GM12872 (cell line): ENCODE results near the gene FBLN2.

Experiments
- CTCF ChIP-seq: IDR thresholded peaks from 3 replicates; pipeline ENCODE4 v1.5.1; 2011; ENCODE audit warnings: low read depth, mild to moderate bottlenecking, low read length, moderate library complexity; ENCODE audit not compliant: insufficient read depth

The FBLN2 gene

GRCh38 chr3:13636186-13636585 is 87.3 kb downstream of the FBLN2 start:
- TF ChIP-seq CTCF = no peak

- TF ChIP-seq CTCF = no peak
Observed at GRCh38 chr3:13636874-13637273, 87.9 kb downstream of the FBLN2 start.

- TF ChIP-seq CTCF = no peak
Observed at GRCh38 chr3:13637311-13637891, 88.5 kb downstream of the FBLN2 start.

- no peak for TF ChIP-seq CTCF
Observed at GRCh38 chr3:13637953-13638352, 89.0 kb downstream of the FBLN2 start.

GRCh38 chr3:13638927-13639326 is 90.0 kb downstream of the FBLN2 start:
- no peak for TF ChIP-seq CTCF

GRCh38 chr3:13642597-13642996 is 93.7 kb downstream of the FBLN2 start:
- TF ChIP-seq CTCF = no peak

- TF ChIP-seq CTCF = no peak
Observed at GRCh38 chr3:13644341-13645117, 95.6 kb downstream of the FBLN2 start.
